ENCODE results near the gene ACAD8.

Gene ACAD8

DNA sequence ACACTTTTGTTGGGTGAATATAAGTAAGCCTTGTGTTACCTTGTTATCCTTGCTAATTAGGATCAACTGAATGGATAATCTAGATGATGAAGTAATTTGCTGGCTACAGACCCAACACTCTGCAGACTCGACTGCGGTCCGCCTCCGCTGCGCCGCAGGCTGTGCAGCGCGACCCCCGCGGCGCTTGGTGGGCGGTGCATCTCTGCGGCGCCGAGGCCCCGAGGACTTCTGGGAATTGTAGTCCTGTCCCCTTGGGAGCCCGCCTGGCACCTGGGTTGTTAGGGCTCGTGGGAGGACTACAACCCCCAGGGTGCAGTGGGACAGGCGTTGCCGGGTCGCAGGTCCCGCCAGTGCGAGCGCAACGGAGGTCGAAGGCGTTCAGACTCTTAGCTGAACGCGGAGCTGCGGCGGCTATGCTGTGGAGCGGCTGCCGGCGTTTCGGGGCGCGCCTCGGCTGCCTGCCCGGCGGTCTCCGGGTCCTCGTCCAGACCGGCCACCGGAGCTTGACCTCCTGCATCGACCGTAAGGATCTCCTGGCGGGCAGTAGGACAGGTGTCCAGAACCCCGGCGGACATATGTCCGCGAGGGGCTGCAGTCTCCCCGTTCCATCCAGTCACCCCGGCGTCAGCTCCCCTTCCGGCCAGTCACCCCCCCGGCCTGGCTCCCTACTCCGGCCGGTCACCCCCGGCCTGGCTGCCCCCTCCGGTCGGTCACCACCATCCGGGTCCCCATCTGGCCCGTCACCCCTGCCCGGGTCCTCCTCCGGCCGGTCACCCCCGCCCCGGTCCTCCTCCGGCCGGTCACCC is at the start of gene ACAD8, which contains the start of gene THYN1:
TSS of gene ACAD8 (plus strand) at position 381 of the 806 bp plus-strand sequence. CDS start at position 414, 33 bp downstream.
TSS of gene THYN1 (minus strand) at position 165 of the 806 bp plus-strand sequence. CDS start 470 bp downstream, outside the sequence.
- DNase-seq, result peak; percentile 95 to 97

DNA sequence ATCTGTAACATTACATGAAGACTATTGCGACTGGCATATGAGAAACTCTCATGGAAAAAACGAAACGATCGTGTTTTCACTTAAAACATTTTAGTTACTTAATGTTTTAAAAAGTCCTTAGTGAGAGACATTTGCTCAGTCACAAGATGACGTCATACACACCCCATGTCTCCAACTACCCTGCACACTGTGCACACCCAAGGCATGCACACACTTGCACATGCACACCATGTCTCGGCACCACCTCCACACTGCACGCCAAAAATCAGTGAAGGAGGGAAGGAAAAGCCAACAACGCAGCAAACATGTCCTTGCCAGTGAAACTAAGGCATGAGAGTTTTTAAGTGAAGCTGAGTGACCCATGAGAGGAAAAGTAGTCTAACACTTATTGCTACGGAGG is 47.6 kb upstream of the ACAD8 start:
- DNase-seq, result no peak

DNA sequence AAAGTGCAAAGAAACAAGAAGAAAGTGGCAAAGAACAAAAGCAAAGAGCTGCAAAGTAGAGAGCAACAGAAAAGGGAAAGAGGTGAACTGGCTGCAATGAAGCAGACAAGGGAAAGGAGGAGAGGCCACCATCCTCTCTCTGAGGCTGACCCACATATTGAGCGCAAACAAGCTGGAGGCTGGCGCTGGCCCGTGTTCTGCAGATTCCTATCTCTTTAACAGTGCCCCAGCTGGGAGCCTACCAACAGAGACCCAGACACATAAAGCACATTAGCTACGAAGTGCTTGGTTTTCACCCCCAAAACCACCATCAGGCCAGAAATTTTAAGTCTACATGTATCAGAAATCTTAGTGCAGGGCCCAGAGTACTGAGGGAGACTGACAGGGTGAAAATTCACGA is 47.2 kb upstream of the ACAD8 start:
- no peak for DNase-seq

DNA sequence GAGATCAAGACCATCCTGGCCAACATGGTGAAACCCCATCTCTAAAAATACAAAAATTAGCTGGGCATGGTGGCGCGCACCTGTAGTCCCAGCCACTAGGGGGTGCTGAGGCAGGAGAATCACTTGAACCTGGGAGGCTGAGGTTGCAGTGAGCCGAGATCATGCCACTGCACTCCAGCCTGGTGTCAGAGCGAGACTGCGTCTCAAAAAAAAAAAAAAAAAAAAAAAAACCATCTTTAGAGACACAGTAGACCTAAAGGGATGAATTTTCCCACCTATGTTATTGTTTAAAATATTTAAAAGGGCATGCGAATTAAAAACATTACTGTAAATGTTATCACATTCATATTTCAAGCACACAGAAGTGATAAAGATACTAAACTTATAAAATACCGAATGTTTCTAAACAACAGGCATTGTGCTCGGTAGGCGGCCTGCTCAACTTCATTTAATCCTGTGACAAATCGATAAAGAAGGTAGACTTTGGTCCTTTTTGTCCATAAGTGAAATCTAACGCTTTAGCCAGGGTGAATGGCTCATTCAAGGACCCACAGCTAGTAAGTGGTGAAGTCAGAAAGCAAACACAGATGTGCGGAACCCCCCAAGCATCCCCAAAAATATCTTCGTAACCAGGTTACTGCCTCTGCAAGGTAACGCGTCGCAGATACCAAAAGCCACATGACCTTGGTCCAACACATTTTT is 45.7 kb upstream of the ACAD8 start:
- peak; percentile 9 to 11 for DNase-seq

DNA sequence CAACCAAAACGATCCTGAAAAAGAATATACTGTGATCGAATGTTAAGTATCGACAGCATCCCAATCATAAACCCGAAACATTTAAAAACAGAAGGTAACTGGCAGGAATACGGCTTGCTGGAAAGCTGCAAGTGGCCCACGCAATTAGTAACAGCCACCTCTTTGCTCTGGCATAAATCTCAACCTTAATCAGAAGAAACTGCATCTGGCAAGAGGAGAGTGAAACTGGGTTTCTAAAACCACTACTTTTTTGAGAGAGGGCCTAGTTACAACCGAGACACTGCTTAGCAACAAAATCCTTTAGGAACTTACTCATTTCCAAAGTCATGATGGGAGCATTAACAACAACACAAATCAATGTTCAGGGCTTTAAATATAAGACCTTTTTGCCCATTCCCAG is 37.5 kb upstream of the ACAD8 start:
- no peak for DNase-seq

DNA sequence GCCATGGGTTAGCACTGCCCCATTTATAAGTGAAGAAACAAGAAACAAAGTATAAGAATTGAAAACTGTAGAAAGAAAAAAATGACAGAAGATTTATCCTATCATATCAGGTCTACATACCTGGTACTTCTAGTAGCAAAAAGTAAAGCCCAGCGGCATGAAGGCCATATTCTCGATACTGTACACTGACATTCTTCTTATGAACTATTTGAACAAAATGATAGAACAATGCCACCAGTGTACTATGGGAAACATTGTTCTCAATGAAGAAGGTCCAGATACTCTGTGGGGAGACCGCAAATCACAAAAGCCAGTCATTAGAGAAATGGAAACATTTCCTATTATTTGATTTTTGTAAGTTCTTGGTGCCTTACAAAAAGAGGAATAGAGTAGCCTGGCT is 36.6 kb upstream of the ACAD8 start:
- DNase-seq, result no peak

DNA sequence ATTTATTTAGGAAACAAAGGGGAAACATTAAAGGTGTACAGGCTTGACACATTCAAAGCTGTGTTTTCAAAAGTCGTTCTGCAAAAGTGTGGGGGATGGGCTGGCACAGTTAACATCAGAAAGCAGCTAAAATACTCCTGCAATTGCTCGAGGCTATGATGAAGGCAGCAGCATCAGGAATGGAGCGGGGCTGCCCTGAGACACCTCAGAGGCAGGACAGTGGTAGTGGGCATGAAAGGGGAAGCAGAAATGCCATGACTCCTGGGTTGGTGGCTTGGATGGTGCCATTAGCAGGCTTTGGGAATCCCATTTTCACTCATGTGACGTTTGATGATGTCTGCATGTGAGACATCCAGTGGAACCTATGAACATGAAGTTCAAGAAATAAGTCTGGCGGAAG is 30.2 kb upstream of the ACAD8 start:
- peak in 1 of 2 experiments; percentile 21 for DNase-seq

DNA sequence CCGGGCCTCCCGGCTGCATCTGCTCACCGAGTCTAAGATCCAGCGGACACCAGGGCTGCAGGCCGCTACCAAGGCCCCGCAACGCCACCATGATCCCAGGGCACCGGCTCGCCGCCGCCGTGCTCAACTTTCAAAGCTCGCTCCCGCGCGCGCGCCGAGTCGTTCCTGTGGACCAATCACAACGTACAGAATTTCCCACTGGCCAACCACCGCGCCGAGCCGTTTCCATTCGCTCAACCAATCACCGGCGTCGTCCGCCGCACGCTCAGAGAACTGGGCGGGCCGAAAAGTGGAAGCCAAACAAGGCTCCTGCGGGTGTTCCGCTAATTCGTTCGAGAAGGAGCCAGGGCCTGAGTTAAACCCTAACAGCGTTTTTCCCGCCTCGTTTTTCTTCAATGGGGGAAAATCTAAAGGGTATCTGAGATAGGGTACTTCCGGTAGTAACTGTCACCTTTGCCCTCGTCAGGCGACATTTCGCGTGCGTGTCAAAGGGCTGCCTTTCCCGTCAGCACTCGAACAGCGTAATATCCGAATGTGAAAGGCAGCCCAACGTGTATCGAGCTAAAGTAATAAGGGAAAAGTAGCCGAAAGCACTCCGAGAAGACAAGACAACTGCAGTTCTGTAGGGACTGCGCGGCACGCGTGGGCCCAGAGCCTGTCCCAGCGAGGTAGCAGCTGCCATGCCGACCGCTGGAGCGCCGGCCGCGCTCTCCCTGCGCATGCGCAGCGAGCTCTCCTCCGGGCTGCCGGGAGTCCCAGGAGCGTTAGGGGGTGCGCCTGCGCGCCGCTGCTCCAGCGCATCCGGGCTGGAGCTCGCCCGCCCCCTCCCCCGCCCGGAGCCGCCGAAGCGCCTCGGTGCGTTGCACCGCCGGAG is 29.3 kb upstream of the ACAD8 start, which contains the start of the genes NCAPD3 and VPS26B:
TSS of gene NCAPD3 (minus strand) at position 132 of the 874 bp plus-strand sequence. CDS start at position 91, 41 bp downstream.
TSS of gene VPS26B (plus strand) at position 836 of the 874 bp plus-strand sequence. CDS start 452 bp downstream, outside the sequence.
- peak; percentile 94 to 95 for DNase-seq

DNA sequence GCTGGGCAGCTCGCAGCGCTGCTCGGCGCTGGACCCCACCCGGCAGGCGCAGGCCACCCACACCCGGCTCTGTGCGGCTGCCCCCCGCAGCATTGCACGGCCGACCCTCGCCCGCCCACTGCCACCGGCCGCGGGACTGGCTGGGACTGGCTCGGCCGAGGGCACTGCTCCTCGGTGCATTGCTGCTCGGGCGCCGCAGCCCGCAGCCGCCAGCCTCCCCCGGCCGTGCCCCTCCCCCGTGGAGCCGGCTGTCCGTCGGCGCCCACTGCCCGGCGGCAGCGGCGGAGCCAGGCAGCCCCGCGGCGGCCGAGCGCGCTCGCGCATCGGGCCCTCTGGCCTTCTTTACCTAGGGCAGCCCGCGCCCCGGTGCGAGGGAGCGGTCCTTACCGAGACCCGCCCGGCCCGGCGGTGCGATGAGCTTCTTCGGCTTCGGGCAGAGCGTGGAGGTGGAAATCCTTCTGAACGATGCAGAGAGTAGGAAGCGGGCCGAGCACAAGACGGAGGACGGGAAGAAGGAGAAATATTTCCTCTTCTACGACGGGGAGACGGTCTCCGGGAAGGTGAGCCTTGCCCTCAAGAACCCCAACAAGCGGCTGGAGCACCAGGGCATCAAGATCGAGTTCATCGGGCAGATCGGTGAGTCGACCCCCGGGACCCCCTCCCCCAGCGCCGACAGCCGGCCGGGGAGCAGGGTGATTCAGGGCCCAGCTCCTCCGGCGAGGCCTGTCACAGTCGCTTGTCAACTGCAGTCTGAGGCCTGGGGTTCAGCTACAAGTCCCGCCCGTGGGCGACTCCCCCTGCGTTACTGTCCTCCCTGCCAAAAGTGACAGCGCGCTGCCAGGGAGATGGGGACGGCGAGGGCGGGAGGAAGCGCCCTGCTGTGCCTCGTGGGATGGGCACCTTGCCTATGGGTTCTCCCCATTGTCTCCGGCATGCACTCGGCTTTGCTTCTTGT is 28.4 kb upstream of the ACAD8 start:
- peak; percentile 57 to 69 for DNase-seq

DNA sequence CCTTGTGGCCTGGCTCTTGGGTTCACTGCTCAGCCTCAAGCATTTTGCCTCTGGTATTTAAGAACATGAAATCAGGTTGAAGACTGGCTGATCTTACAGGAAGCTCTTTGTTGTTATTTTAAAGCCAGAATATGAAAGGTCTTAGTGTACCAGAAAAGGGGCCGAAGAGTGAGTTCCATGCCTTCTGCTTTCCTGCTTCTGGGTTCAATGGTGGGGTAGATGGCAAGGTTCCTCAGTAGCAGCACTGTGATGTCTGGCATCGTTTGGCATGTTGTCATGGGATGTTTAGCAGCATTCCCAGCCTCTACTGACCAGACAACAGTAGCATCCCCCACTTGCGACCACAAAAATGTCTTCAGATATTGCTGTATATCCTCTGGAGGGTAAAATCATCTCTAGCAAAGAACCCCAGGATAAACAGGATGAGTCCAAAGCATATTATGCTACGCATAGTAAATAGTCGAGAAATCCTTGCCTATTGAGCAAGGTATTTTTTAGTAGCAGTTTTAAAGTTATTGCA is 26.5 kb upstream of the ACAD8 start:
- no peak for DNase-seq

DNA sequence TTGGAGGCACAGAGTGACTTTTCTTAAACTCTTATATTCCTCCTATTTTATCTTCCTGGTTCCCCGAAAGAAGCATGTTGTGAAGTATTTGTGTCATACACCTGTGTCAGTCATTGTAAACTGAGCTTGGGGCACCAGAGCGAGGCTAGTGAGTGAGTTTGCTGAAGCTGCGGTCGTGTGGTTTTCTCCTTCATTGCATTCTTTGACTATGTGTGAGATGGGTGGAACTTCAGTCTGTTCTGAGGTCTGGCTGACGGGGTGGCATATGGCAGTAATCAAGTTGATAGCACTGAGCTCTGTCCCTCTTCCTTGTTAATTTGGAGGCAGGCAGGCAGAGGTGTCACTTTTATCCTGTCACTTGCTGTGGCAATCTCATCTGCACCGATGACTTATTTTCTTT is 24.7 kb upstream of the ACAD8 start:
- DNase-seq, result peak; percentile 12 to 24

DNA sequence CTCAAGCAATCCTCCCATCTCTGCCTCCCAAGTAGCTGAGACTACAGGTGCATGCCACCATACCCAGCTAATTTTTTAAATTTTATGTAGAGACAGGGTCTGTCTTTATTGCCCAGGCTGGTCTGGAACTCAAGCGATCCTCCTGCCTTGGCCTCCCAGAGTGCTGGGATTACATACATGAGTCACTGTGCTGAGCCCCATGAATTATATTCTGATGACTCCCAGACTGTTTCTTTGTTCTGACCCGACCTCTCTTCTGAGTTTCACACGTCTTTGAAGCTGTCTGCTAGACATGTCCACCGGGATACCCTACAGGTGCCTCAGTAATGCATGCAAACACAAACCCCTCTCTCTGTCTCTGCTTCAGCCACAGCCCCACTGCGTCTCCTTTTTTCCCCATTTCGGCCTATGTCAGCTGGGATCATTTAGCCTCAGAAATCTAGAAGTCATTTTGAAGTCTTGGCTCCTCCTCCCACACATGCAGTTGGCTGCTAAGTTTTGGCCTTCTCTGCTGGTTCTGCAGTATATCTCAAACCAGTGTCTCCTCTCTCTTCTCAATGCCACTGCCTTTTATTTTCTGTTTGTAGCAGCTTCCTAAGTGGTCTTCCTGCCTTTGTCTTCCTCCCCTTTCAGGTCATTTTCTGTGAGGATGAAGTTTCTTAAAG is 24.1 kb upstream of the ACAD8 start:
- no peak for DNase-seq

DNA sequence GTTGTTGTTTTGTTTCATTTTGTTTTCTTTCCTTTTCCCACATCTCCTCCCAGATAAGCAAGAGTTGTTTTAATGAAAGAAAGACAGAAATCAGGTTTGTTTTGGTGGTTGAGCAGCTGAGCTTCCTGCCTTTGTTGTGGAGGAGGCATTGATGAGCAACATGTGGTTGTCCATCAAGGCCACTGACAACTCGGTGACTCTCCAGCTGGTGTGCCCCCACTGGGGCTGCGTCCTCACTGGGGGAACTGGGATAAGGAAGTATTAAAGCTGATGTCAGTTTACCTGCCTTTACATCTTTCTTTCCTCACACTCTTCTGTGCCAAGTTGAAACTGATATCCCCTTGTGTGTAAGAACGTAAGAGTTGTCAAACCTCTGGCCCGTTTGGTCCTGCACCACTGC is 23.0 kb upstream of the ACAD8 start:
- DNase-seq, result no peak

DNA sequence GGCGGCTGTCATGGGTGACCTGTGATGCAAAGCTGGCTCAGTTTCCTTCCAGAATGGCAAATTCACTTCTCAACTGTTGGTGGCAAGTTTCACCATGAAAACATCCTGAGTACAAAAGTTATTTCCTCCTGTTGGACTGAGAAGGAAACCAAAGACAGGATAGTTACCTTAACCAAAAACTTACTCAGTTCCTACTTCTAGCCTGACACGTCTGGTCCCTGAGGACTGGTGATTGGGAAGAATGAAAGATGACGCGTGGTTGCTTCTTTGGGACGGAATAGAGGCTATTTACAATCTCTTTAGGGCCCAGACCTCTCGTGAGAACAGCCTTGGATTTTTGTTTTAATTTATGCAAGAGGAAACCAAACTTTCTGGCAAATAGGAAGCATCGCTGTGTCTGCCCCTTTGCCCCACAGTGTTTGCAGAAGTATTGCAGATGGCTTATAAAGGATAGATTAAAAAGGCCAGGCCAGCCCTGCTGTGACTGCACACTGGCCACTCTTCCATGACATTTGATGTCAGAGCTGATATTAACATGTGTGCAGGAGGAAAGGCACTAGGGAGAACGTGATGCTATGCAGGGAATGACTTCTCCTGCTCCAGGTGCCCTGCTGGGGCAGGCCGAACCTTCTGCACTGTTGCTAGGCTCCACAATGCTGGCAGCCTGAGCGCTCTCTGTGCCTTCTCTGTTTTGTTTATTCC is 21.3 kb upstream of the ACAD8 start:
- peak; percentile 50 to 72 for DNase-seq

DNA sequence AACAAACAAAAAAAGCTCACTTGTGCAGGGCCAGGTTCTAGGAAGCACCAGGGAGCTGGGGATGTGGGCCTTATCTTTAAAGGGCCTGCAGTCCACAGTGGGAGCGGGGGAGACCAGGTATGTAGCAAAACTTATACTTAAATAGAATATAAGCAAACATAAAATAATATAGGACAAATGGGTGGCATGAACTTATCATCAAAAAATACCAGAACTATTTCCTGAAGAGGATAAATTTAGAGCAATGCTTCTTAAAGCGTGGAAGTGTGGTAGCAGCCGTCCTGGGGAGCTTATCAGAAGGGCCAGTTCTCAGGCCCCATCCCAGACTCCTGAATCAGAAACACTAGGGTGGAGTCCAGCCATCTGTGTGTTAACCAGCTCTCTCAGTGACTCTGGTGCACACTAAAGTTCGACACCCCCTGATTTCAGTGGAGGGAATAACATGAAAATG is 19.6 kb upstream of the ACAD8 start:
- no peak for DNase-seq

DNA sequence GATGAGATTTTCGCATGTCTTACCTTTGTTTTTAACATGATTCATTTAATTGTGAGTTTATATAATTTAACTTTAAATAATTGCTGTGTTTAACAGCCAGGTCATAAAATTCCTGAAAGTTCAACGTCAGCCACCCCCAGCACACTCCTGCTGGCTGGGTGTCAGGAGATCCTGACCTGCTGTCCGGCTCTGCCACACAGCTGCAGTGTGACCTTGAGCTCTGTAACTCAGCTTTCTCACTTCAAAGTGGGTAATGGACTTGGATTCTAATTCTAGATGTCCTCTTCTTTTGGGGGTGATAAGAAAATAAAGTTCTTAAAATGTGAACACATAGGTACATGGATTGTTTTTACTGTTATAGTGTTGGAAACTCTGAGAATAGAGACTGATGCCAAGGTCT is 18.0 kb upstream of the ACAD8 start:
- DNase-seq, result no peak

DNA sequence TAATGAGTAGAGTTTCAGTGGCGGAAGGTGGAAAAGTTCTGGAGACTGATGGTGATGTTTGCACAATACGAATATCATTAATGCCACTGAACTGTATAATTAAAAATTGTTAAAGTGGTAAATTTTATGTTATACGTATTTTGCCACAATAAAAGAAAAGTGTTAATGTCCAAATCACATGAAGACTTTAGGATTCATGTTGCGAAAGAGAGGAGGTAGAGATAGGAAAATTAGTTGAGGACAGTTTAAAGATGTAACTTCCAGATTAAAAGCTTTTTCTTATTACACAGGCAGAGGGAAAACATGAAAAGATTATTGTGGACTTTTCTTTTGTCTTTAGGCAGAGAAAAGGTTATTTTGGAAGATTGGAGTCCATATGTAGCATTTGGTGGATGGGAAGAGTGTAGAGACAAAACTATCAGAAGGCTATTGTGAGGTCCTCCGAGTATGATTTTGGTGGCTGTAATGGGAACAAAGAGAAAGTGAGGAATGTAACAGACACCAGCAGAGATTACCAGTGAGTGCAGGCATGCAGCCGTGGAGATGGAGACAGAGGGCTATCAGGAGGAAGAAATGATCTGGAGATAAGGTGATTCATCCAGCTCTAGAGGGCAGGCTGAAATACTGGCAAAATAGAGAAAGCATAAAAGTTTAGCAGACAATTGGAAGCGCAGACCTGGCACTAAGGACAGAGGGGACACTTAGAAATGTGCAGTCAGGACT is 16.4 kb upstream of the ACAD8 start:
- DNase-seq, result no peak

DNA sequence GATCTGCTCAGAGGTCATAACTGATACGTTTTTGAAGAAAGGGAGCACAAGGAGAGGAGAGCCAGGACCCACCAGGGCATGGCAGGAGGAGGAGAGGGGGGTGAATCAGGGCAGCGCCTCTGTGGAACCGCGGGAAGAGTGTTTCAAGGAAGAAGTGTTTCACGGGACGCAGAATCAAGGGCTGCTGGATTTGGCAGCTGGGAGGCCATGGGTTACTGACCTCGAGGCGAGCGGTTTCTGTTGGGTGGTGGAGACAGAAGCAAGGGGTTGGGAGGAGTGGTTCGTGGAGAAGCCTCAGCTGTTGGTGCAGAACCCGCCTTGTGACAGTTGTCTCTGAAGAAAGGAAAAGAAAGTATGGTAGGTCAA is 15.8 kb upstream of the ACAD8 start:
- no peak for DNase-seq

DNA sequence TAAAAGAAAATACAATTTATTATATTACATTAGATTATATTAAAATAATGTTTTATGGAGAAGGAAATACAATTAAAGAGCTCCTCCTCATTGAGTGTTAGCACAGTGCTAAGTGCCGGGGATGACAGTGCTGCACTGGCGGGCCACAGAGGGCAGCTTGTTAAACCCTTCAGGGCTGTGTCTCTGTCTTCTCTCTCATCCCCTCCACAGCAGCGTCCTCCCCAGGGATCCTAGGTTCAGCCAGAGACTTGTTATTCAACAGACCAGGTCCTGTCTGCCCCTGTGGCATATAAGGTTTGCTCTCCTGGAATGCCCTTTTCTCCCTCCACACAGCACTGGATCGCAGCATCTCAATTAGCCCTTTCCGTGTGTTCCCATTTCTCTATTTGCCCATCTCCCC is 14.4 kb upstream of the ACAD8 start:
- no peak for DNase-seq
